Renal cortex interstitium (tissue), 11 donors: ENCODE data around the gene ERC2. TPM values are rescaled to one million over a fixed set of nuclear protein-coding genes. Genes with fewer than 3 reads are reported as not detected.
"Not testable (repeated sequence)": the region's sequence is repeated elsewhere in the genome, so short reads cannot be mapped to it uniquely, and the experiment has no call there.

Source experiments
- DNase-seq, 11 donors: peaks; one replicate each; pipeline ENCODE4 v3.0.0-alpha.2; 2013; ENCODE audit warnings: low read depth in 9 of 11, low spot score in 4 of 11; ENCODE audit errors: extremely low read depth in 1 of 11
- polyA plus RNA-seq, 3 donors: library from polyadenylated mRNA; unstranded; fragments of 120-200 nt; gene quantifications; one replicate each; pipeline ENCODE4 v1.2.1, GENCODE V29; 2013; ENCODE audit not compliant: insufficient read length in 3 of 3

Gene ERC2
- polyA plus RNA-seq, 3 donors: 2.4 to 4.2 (median 3.3) TPM

GRCh38 chr3:56060521-56061278 is 407.6 kb downstream of the ERC2 start:
- no peak for DNase-seq

GRCh38 chr3:56059731-56060130 is 408.5 kb downstream of the ERC2 start:
- DNase-seq: no peak

GRCh38 chr3:56055951-56056350 is 412.3 kb downstream of the ERC2 start:
- no peak for DNase-seq

- DNase-seq: no peak
These were observed 412.7 kb downstream of the ERC2 start for GRCh38 chr3:56055546-56055945.

- peak in 3 of 11 donors; percentile 25 to 26 (median 26) for DNase-seq
These were observed 413.4 kb downstream of the ERC2 start for GRCh38 chr3:56054844-56055243.

GRCh38 chr3:56053727-56054126 is 414.5 kb downstream of the ERC2 start:
- DNase-seq: no peak

GRCh38 chr3:56052188-56052587 is 416.1 kb downstream of the ERC2 start:
- DNase-seq: no peak

GRCh38 chr3:56051052-56051451 is 417.2 kb downstream of the ERC2 start:
- no peak for DNase-seq

- no peak for DNase-seq
These were observed 419.3 kb downstream of the ERC2 start for GRCh38 chr3:56048946-56049345.

- DNase-seq: no peak
These were observed 419.9 kb downstream of the ERC2 start for GRCh38 chr3:56048331-56048730.

- DNase-seq: peak in 9 of 11 donors; percentile 23 to 55 (median 42)
These were observed 425.8 kb downstream of the ERC2 start for GRCh38 chr3:56042326-56042951.

- DNase-seq: no peak
These were observed 442.9 kb downstream of the ERC2 start for GRCh38 chr3:56025326-56025725.

GRCh38 chr3:56023546-56023945 is 444.7 kb downstream of the ERC2 start:
- no peak for DNase-seq

GRCh38 chr3:56022619-56023018 is 445.6 kb downstream of the ERC2 start:
- no peak for DNase-seq

GRCh38 chr3:56019490-56020146 is 448.6 kb downstream of the ERC2 start:
- no peak for DNase-seq

GRCh38 chr3:56015374-56015773 is 452.9 kb downstream of the ERC2 start:
- not testable (repeated sequence) for DNase-seq

- peak in 2 of 11 donors; percentile 20 to 41 for DNase-seq
These were observed 455.5 kb downstream of the ERC2 start for GRCh38 chr3:56012721-56013120.

GRCh38 chr3:56005196-56005805 is 463.0 kb downstream of the ERC2 start:
- no peak for DNase-seq

- DNase-seq: peak in 6 of 11 donors; percentile 21 to 56 (median 36)
These were observed 465.1 kb downstream of the ERC2 start for GRCh38 chr3:56003129-56003528.

GRCh38 chr3:56001991-56002390 is 466.3 kb downstream of the ERC2 start:
- DNase-seq: no peak
